Measurements from ENCODE around the gene CAMTA1. TPM values are rescaled to one million over a fixed set of nuclear protein-coding genes. Genes with fewer than 3 reads are reported as not detected.

CAMTA1 gene
- total RNA-seq, 4 donors from 2014 or later: 57.4 to 88.3 (median 62.1) TPM

DNA sequence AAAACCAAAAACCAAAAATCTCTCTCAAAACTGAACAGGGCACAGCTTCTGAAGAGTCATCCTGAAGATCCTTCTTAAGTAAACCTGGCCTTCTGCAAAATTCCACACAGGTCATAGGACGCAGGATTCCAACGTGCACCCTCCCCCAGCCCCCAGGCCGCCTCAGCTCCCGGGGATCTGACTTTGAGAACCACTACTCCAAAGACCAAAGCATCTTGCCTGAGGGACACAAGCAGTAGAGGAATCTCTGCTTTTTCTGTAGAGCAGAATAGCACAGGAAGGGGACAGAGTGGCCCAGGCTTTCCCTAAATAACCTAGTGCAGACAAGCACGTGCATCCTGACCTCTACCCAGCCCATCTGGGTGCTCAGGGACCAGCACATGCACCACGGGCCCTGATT lies 881.0 kb downstream of the CAMTA1 start:
- Histone ChIP-seq H3K4me3 (no peak overlapping the region), H3K4me1 (peaks cover 0 to 9% (median 0%) of the 10 kb centered on the region in 4 donors), H3K9me3 (no peaks in the 10 kb centered on the region), H3K36me3 (no peaks in the 10 kb centered on the region), H3K27me3 (no peaks in the 10 kb centered on the region), H3K27ac (no peak overlapping the region)
- DNase-seq: no peak
- TF ChIP-seq, protein P1, sequence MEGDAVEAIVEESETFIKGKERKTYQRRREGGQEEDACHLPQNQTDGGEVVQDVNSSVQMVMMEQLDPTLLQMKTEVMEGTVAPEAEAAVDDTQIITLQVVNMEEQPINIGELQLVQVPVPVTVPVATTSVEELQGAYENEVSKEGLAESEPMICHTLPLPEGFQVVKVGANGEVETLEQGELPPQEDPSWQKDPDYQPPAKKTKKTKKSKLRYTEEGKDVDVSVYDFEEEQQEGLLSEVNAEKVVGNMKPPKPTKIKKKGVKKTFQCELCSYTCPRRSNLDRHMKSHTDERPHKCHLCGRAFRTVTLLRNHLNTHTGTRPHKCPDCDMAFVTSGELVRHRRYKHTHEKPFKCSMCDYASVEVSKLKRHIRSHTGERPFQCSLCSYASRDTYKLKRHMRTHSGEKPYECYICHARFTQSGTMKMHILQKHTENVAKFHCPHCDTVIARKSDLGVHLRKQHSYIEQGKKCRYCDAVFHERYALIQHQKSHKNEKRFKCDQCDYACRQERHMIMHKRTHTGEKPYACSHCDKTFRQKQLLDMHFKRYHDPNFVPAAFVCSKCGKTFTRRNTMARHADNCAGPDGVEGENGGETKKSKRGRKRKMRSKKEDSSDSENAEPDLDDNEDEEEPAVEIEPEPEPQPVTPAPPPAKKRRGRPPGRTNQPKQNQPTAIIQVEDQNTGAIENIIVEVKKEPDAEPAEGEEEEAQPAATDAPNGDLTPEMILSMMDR (IDR thresholded peaks at IDR 0.05): no peak
- no peak for TF ChIP-seq POLR2A (IDR thresholded peaks at IDR 0.05)

DNA sequence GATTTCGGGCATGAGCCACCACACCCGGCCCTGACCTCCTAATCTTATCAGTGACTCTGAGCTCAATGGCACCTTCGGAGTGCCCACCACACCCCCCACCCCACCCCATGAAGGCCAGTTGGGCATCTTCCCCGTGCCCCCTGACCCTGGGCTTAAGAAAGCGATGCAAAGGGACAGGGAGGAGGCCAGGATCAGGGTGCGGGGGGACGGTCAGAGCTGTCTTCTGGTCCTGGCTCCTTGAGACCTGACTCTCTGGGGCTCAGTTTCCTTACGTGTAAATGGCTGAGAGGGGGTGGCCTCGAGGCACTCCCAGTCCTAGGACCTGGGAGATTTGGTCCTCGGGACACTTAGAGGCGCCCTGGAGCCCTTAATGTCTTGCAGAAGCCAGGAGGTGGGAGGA lies 881.9 kb downstream of the CAMTA1 start:
- H3K36me3 ChIP-seq: no peaks in the 10 kb centered on the region
- no peak overlapping the region for H3K27ac ChIP-seq
- TF ChIP-seq, protein P1 (IDR thresholded peaks at IDR 0.05): no peak
- TF ChIP-seq POLR2A (IDR thresholded peaks at IDR 0.05): no peak
- H3K4me3 ChIP-seq: no peak overlapping the region
- peaks cover 0 to 9% (median 0%) of the 10 kb centered on the region in 4 donors for H3K4me1 ChIP-seq
- DNase-seq: no peak
- H3K9me3 ChIP-seq: no peaks in the 10 kb centered on the region
- no peaks in the 10 kb centered on the region for H3K27me3 ChIP-seq

DNA sequence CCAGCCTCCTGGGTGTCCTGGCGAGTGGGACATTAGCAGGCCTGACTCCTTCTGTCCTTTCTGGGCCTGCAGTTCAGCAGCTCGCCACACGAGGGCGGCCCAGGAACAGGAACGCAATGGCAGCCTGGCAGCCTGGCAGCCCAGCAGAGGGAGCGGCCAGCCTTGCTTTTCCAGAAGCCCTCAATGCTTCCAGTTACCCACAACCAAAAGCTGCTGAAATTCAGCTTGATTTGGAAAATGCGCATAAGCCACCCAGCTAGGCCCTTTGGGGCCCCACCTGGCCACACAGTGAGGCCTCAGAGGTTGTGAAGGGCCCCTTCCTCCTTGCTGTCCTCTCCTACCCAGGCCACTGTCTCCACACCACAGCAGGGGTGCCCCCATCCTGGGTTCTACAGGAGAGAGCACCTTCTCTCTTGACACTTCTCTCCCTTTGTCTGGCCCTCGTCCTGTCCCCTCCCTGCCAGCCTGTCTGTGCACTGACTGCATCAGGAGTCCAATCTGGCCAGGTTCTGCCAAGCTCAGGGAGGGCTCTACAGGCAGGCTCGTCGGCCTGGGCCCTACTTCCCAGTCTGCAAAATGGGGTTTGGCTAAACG lies 882.5 kb downstream of the CAMTA1 start:
- Histone ChIP-seq H3K4me1 (peaks cover 0 to 9% (median 0%) of the 10 kb centered on the region in 4 donors), H3K27ac (no peak overlapping the region), H3K36me3 (no peaks in the 10 kb centered on the region)

DNA sequence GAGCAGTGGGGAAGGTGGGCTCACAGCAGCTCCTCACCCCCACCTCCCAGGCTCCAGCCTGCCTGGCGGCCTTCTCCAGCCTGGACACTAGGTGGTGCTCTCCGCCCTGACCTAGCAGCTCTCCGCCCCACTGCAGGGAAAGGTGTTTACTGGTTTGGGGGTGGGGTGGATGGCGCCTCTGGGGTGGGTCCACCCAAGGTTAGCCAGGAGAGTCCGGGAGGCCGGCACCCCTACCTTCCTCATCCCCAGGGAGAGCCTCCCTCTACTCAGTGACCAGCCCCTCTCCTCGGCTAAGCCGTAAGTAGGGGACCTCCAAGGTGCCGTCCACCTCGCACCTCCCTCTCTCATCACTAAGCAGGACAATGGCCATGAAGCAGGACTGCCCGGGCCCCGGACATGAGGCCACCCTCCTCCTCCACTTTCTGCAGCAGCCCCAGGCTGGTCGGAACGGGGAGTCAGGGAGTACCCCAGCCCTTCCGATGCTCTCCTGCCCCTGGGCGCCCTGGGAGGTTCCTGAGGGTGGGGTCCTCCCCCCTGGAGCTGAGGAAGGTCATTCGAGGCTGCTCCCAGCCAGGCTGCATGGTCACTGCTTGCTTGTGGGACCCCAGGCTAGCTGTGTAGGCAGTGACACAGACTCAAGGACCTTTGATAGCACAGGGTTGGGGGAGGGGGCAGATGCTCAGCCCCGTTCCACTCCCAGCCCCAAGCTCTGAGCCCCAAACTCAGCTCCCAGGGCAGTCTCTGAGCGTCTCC lies 884.5 kb downstream of the CAMTA1 start:
- H3K4me3 ChIP-seq: peak overlapping the region in 2 of 4 donors; percentile 24 to 32
- no peak overlapping the region for H3K27ac ChIP-seq
- H3K27me3 ChIP-seq: no peaks in the 10 kb centered on the region
- no peak for TF ChIP-seq POLR2A (IDR thresholded peaks at IDR 0.05)
- TF ChIP-seq, protein P1 (IDR thresholded peaks at IDR 0.05): peak; percentile 36 to 64 (median 55)
- H3K9me3 ChIP-seq: no peaks in the 10 kb centered on the region
- H3K36me3 ChIP-seq: no peaks in the 10 kb centered on the region
- peaks cover 0 to 9% (median 0%) of the 10 kb centered on the region in 4 donors for H3K4me1 ChIP-seq
- peak in 2 of 3 donors; percentile 62 to 66 for DNase-seq

More for the DNA sequence above, 882.5 kb downstream of the CAMTA1 start:
- DNase-seq: peak; percentile 82 to 94 (median 92)
- TF ChIP-seq, protein P1 (IDR thresholded peaks at IDR 0.05): peak; percentile 93 to 100 (median 99)
- no peak for TF ChIP-seq POLR2A (IDR thresholded peaks at IDR 0.05)
- Histone ChIP-seq H3K4me3 (no peak overlapping the region), H3K9me3 (no peaks in the 10 kb centered on the region), H3K27me3 (no peaks in the 10 kb centered on the region)

DNA sequence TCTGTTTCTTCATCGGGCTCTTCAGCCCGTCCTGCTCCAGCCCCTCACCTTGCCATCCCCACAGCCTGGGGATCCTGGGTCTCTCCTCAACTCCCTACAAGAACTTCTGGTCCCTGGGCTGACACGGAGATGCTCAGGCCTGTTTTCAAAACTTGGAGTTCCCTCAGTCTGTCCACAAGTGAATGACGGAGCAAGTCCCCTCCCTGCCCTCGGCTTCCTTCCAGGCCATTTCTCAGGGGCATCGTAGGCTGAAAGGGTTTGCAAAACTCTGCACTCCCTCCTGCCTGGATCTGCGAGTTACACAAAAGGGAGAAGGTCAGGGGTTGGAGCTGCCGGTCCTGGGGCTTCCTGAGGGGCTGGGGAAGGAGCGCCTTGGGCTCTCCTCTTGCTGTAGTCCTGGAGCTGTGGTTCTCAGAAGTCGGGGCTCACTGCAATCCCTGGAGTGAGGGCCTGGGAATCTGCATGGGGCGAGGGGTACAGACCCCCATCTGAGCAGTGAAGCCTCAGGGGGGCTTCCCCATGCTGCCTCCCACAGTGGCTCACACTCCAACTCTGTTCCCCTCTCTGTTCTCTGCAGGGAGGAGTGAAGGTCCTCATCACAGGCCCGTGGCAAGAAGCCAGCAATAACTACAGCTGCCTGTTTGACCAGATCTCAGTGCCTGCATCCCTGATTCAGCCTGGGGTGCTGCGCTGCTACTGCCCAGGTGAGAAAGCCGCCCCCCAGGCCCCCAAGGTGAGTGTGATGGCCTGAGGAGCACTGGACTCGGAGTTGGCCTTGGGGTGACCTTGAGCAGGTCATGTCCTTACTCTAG lies 885.3 kb downstream of the CAMTA1 start:
- H3K4me1 ChIP-seq: peaks cover 0 to 9% (median 0%) of the 10 kb centered on the region in 4 donors
- H3K9me3 ChIP-seq: no peaks in the 10 kb centered on the region
- H3K4me3 ChIP-seq: no peak overlapping the region
- no peaks in the 10 kb centered on the region for H3K27me3 ChIP-seq
- TF ChIP-seq POLR2A (IDR thresholded peaks at IDR 0.05): no peak
- TF ChIP-seq, protein P1 (IDR thresholded peaks at IDR 0.05): no peak
- DNase-seq: no peak
- no peak overlapping the region for H3K27ac ChIP-seq
- no peaks in the 10 kb centered on the region for H3K36me3 ChIP-seq
